HG02571 (cell line): ENCODE data around the gene SLC12A7.
"Not testable (repeated sequence)": the region's sequence is repeated elsewhere in the genome, so short reads cannot be mapped to it uniquely, and the experiment has no call there.

Experiments
- ATAC-seq: cut with Tn5 transposase; IDR thresholded peaks from one replicate; pipeline ENCODE4 v1.9.1; 2021; ENCODE audit warnings: mild to moderate bottlenecking, moderate library complexity; ENCODE audit not compliant: unreplicated experiment

SLC12A7 gene

DNA sequence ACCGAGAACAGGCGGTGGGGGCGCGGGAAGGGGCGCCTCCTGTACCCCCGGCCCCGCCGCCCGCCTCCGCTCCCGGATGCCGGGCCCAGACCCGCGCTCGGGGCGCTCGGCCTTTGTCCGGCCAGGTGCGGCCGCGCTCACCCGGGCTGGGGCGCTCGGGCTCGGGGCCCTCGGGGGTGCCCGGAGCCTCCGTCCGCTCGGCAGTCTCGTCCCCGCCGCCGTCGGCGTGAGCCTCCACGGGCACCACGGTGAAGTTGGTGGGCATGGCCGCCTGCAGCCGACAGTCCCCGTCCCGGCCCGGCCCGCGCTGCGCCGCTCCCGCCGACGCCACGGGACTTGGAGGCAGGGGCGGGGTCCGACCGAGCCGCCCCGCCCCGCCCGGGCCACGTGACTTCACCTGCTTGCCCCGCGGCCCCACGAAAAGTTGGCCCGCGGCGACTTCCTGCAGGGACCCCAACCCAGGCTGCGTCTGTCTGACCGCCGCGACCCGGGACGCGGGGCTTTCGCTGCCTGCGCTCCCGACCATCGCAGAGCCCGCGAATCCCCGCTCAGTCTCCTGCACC, at the start of gene SLC12A7:
TSS of gene SLC12A7 (minus strand) at position 337 of the 563 bp plus-strand sequence. CDS start at position 265, 72 bp downstream.
- no peak for ATAC-seq

DNA sequence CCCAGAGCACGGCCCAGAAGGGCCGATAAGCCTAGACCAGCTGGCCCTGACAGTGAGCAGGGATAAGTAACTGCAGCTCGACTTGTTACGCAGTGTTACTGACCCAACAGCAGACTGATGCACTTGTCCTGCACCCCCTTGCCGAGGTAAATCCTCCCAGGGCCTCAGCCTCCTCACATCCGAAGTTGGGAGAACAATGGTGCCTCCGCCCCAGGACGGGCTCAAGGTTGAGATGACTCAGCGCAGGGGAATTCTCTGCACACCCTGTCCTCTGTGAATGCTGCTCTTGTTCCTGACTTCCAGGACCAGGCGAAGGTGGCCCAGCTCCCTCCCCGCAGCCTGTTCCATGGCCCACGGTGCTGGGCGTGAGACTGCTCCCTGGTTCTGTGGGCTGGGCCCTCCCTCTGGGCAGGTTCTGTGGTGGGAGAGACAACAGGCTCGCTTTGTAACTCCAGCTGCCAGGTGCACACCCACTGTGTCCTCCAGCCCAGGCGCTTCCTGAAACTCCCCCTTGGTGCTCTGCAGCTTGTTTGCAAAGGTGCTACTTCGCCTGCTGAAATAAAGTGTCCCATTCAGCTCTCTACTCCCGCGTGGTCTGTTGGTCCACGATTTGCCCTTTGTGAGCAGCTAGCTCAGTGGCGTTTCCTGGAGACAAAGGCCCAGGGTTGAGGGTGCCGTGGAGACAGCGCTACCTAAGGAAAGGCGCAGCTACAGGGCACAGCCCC, 49.4 kb upstream of the SLC12A7 start:
- no peak for ATAC-seq

GRCh38 chr5:1159774-1160406, 48.0 kb upstream of the SLC12A7 start:
- ATAC-seq: no peak

- ATAC-seq: no peak
These were observed 47.4 kb upstream of the SLC12A7 start for GRCh38 chr5:1159341-1159675.

DNA sequence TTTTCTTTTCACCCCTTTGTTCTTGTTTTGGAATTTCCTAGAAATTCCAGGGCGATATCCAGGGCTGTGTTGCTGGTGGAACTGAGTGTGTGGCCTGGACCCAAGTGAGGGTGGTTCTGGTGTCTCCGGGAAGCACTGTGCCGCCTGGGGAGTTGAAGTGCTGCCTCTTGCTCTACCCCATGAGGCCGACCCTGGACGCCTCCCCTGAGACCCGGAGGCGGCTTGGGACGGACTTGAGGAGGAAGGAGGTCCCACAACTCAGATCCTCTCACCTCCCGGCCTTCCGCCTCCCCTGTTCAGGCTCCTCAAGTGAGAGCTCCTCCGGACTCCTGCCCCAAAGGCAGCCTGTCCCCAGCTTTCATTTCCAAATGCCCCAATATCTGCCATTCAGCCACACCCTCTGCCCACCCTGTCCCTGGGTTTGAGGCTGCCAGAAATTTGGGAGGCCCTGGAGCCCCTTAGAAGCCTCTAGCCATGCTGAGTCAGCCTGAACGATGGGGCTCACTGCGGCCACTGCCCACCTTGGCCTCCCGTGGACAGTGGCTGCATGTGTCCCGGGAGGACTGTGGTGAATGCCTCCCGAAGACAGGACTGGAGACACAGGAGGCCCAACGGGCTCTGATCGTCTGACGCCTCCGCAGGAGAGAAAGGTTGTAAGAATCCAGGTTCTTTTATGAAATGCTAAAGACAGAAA, 46.9 kb upstream of the SLC12A7 start:
- ATAC-seq: no peak

DNA sequence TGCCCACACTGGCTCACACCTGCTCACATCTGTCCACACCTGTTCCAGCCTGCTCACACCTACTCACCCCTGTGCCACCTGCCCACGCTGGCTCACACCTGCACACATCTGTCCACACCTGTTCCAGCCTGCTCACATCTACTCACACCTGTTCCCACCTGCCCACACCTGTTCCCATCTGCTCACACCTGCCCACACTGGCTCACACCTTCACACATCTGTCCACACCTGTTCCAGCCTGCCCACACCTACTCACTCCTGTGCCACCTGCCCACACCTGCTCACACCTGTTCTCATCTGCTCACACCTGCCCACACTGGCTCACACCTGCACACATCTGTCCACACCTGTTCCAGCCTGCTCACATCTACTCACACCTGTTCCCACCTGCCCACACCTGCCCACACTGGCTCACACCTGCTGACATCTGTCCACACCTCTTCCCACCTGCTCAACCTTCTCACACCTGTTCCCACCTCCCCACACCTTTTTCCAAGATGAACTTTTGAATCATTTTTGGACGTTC, 45.7 kb upstream of the SLC12A7 start:
- ATAC-seq: not testable (repeated sequence)

GRCh38 chr5:1156754-1157460, 45.0 kb upstream of the SLC12A7 start:
- no peak for ATAC-seq

DNA sequence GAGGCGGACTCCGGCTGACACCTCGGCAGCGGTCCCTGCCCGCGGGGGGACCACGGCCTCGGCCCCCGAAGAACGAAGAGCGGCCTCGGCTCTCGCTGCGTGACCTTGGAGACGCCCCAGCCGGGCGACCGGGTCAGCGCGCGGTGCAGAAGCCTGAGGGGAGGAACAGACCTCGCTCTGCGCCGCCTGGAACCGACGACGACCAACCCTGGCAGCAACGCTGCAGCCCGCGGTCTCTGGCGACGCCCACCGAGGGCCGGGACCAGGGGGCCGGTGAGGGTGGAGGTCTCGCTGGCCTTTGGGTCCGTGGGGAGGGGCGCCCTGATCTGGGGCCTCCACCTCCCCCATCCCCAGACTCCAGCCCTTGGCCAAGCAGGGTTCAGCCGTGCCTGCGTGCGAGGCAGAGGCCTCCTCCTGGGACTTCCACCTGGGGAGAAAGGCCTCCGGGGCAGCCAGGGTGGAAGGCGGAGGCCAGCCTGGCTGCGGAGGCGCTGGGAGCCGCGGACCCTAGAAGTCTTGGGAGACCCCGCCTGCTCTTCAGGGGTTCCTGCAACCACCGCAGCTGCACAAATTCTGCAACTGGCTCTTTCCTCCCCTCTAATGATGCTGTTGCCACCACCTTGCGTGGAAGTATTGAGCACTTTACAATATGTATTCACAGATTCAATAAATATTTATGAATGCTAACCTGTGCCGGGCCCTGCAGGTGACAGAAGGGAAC, 44.3 kb upstream of the SLC12A7 start:
- no peak for ATAC-seq

- no peak for ATAC-seq
These were observed 43.5 kb upstream of the SLC12A7 start for GRCh38 chr5:1155191-1156032.

- no peak for ATAC-seq
These were observed 41.6 kb upstream of the SLC12A7 start for GRCh38 chr5:1153428-1153827.

GRCh38 chr5:1152771-1153282, 41.0 kb upstream of the SLC12A7 start:
- ATAC-seq: no peak

DNA sequence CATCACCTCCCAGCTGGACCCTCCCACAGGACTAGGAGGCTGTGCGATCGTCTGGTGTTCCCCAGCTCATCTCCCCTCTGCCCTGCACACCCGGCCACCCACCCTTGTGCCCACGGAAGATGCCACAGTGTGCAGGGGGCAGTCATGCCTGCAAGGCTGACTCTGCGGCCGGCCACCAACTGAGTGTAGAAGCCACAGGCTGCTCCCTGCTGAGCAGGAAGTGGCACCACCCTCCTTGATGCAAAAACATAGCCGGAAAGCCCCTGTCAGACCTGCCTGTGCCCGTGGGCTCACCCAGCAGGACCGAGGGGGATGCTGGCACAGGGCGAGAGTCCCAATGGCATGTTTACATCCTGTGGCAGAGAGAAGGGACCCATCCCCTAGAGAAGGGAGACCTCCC, 40.3 kb upstream of the SLC12A7 start:
- no peak for ATAC-seq

DNA sequence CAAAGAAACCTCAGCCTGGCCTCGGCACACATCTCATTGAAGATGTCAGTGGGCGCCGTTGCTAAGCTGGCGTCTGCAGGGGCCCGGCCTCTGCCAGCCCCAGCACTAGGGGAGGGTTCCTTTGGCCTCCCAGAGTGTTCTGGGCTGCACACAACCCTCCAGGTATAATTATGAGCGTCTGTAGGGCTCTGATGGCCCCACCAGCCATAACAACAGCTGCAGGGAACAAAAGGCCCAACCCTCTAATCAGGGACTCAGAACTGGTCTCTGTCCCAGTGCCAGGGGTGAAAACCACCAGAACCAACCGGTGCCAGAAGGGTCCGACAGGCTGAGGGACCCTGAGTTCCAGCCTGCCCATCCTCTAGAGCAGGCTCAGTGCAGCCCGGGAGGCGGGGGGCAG, 39.5 kb upstream of the SLC12A7 start:
- ATAC-seq: no peak

- ATAC-seq: no peak
These were observed 39.0 kb upstream of the SLC12A7 start for GRCh38 chr5:1150866-1151265.

GRCh38 chr5:1144638-1145396, 33.0 kb upstream of the SLC12A7 start:
- no peak for ATAC-seq

- no peak for ATAC-seq
These were observed 32.2 kb upstream of the SLC12A7 start for GRCh38 chr5:1144089-1144488.

DNA sequence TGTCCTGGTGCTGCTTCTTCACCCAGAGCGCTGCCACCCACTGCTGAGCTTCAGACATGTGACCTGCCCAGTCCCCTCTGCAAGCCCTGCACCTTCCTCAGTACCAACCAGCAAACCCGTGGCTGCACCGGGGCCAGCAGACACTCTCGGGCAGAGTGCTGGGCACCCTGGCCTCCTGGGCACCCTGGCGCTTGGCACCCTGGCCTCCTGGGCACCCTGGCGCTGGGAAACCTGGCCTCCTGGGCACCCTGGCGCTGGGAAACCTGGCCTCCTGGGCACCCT, 31.7 kb upstream of the SLC12A7 start:
- no peak for ATAC-seq

DNA sequence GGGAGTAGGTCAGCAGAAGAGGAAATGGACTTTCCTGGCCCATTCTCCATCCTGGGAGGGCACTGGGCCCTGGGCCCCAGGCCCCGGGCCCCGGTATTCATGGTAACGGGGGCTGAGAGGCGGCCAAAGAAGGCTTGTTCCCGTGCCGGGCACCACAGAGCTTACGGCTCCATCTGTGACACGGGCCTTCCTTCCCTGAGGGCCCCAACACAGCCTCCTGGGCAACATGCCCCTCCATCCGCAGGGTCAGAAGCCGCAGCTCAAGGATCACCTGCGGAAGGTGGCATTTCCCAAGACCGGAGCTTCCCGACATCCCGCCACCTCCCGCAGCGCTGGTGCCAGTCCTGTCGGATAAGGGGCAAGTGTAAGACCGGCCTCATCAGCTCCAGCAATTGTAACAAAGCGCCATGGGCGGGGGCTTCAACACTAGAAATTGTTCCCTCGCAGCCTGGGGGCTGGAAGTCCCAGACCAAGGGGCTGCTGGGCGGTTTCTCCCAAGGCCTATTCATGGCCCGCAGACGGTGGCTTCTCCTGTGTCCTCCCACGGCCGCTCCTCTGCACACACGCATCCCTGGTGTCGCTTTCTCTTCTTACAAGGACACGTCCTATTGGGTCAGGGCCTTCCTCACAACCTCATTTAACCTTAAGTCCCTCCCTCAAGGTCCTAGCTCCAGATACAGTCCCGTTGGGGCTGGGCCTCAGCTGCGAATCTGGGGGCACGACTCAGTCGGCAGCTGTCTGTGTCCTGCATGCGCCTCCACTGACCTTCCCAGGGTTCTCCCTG, 31.2 kb upstream of the SLC12A7 start:
- ATAC-seq: no peak
